HepG2 (cell line): Measurements from ENCODE around the gene TJAP1. TPM values are rescaled to one million over a fixed set of nuclear protein-coding genes. Genes with fewer than 3 reads are reported as not detected.

Source experiments
- FOXA1 ChIP-seq, 2 experiments: fragments of 450-650 bp in 1 of 2; sonication (generic) in 1 of 2; formaldehyde crosslinking in 1 of 2; IDR thresholded peaks; 2 replicates each; pipeline versions ENCODE4 v1.4.0 to v1.6.1; 2016 to 2020; ENCODE audit warnings: missing genetic modification reagents in 1 of 2
- KDM3A ChIP-seq: IDR thresholded peaks from 2 replicates; pipeline ENCODE4 v1.6.1; 2018; ENCODE audit warnings: low read depth, missing compliant biosample characterization
- NAIF1 ChIP-seq: sonication (generic); formaldehyde crosslinking; IDR thresholded peaks from 2 replicates; pipeline ENCODE4 v1.5.0; 2020; ENCODE audit warnings: mild to moderate bottlenecking, missing genetic modification reagents, borderline replicate concordance
- NFYB ChIP-seq: sonication (generic); formaldehyde crosslinking; IDR thresholded peaks from 2 replicates; pipeline ENCODE4 v1.4.0; 2020; ENCODE audit warnings: missing genetic modification reagents
- ZFP41 ChIP-seq: sonication (generic); formaldehyde crosslinking; IDR thresholded peaks from 2 replicates; pipeline ENCODE4 v1.4.0; 2020; ENCODE audit warnings: mild to moderate bottlenecking, missing genetic modification reagents, borderline replicate concordance
- ZMYM3 ChIP-seq: sonication (generic); formaldehyde crosslinking; IDR thresholded peaks from 2 replicates; pipeline ENCODE4 v1.5.1; 2020; ENCODE audit warnings: mild to moderate bottlenecking, missing genetic modification reagents
- ZNF510 ChIP-seq: sonication (generic); formaldehyde crosslinking; IDR thresholded peaks from 2 replicates; pipeline ENCODE4 v1.4.0; 2020; ENCODE audit warnings: low read depth, mild to moderate bottlenecking, missing genetic modification reagents
- ZNF619 ChIP-seq: sonication (generic); formaldehyde crosslinking; IDR thresholded peaks from 2 replicates; pipeline ENCODE4 v1.4.0; 2020; ENCODE audit warnings: mild to moderate bottlenecking, missing genetic modification reagents
- polyA plus RNA-seq, 8 experiments: library from polyadenylated mRNA; depleted of rRNA in 3 of 8; stranded (reverse) in 7 of 8; unstranded in 1 of 8; fragments of >200 nt; fragmentation: Illumina TruSeq in 4 of 8; extraction: Trizol in 4 of 8; gene quantifications; 2 replicates each; pipeline versions ENCODE4 v1.2.1 to v1.2.3, GENCODE V29; 2011 to 2016; ENCODE audit warnings: low read depth in 4 of 8, missing spikeins in 1 of 8, mixed read lengths in 1 of 8; ENCODE audit not compliant: insufficient read depth in 1 of 8
- total RNA-seq, 5 experiments: library from RNA; depleted of rRNA; stranded (reverse); fragments of >200 nt; fragmentation: Illumina TruSeq; extraction: Trizol; gene quantifications; 2 replicates each; pipeline ENCODE4 v1.2.3, GENCODE V29; 2016; ENCODE audit warnings: low read depth in 1 of 5
- TF ChIP-seq, protein P1 (sequence below): sonication (generic); formaldehyde crosslinking; IDR thresholded peaks from 2 replicates; pipeline ENCODE4 v1.8.0; 2022; ENCODE audit warnings: mild to moderate bottlenecking, missing genetic modification reagents; ENCODE audit not compliant: insufficient replicate concordance
- TF ChIP-seq, protein P2 (sequence below): sonication (generic); formaldehyde crosslinking; conservative IDR thresholded peaks from 2 replicates; pipeline ENCODE4 v1.4.0; 2020; ENCODE audit warnings: mild to moderate bottlenecking, missing genetic modification reagents, moderate library complexity
- TF ChIP-seq, protein P3 (sequence below): sonication (generic); formaldehyde crosslinking; IDR thresholded peaks from 2 replicates; pipeline ENCODE4 v1.4.0; 2020; ENCODE audit warnings: mild to moderate bottlenecking, missing genetic modification reagents
- TF ChIP-seq, protein P4 (sequence below): fragments of 450-650 bp; IDR thresholded peaks from 2 replicates; pipeline ENCODE4 v1.6.1; 2017; ENCODE audit warnings: mild to moderate bottlenecking

Gene TJAP1
- total and polyA plus RNA-seq, 2 of the 13 experiments (the other 11 are each of a cell fraction or from before 2014, with no cell fraction given): 15.7 to 41.6 TPM

DNA sequence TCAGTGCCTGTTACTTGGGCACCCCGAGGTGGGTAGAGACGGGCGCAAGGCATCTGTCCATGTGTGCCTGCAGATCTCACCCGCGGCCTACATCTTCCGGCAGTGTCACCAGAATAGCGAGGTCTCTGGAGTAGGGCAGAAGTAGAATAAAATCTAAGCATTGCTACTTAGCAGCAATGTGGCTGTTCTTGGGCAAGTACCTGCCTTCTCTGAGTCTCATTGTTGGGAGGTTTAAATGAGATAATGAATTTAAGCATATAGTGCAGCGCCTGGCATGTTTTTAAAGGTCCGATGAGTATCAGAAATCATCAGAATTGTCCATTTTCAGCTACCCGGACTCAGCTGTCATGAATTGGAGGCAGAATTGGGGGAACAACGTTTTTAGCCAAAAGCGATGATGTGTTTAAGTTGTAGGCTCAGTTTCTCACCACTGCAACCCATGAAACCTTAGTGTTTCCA is 49.2 kb upstream of the TJAP1 start (continued):
- TF ChIP-seq, protein P1, sequence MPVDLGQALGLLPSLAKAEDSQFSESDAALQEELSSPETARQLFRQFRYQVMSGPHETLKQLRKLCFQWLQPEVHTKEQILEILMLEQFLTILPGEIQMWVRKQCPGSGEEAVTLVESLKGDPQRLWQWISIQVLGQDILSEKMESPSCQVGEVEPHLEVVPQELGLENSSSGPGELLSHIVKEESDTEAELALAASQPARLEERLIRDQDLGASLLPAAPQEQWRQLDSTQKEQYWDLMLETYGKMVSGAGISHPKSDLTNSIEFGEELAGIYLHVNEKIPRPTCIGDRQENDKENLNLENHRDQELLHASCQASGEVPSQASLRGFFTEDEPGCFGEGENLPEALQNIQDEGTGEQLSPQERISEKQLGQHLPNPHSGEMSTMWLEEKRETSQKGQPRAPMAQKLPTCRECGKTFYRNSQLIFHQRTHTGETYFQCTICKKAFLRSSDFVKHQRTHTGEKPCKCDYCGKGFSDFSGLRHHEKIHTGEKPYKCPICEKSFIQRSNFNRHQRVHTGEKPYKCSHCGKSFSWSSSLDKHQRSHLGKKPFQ (CRISPR knock-in tag): no peak
- no peak for TF ChIP-seq ZNF619 (CRISPR knock-in tag)
- TF ChIP-seq, protein P2, sequence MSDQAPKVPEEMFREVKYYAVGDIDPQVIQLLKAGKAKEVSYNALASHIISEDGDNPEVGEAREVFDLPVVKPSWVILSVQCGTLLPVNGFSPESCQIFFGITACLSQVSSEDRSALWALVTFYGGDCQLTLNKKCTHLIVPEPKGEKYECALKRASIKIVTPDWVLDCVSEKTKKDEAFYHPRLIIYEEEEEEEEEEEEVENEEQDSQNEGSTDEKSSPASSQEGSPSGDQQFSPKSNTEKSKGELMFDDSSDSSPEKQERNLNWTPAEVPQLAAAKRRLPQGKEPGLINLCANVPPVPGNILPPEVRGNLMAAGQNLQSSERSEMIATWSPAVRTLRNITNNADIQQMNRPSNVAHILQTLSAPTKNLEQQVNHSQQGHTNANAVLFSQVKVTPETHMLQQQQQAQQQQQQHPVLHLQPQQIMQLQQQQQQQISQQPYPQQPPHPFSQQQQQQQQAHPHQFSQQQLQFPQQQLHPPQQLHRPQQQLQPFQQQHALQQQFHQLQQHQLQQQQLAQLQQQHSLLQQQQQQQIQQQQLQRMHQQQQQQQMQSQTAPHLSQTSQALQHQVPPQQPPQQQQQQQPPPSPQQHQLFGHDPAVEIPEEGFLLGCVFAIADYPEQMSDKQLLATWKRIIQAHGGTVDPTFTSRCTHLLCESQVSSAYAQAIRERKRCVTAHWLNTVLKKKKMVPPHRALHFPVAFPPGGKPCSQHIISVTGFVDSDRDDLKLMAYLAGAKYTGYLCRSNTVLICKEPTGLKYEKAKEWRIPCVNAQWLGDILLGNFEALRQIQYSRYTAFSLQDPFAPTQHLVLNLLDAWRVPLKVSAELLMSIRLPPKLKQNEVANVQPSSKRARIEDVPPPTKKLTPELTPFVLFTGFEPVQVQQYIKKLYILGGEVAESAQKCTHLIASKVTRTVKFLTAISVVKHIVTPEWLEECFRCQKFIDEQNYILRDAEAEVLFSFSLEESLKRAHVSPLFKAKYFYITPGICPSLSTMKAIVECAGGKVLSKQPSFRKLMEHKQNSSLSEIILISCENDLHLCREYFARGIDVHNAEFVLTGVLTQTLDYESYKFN: no peak
- no peak for TF ChIP-seq NFYB (CRISPR knock-in tag)
- TF ChIP-seq, protein P3, sequence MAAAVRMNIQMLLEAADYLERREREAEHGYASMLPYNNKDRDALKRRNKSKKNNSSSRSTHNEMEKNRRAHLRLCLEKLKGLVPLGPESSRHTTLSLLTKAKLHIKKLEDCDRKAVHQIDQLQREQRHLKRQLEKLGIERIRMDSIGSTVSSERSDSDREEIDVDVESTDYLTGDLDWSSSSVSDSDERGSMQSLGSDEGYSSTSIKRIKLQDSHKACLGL (CRISPR knock-in tag): no peak
- TF ChIP-seq ZFP41 (CRISPR knock-in tag): no peak
- no peak for TF ChIP-seq ZMYM3
- no peak for TF ChIP-seq NAIF1 (CRISPR knock-in tag)
- no peak for TF ChIP-seq FOXA1 (IDR thresholded peaks at IDR 0.05)
- TF ChIP-seq FOXA1 (CRISPR knock-in tag; IDR thresholded peaks at IDR 0.05): no peak
- no peak for TF ChIP-seq KDM3A (CRISPR knock-in tag)
- 0 out of 2 replicates have a peak, but pooled peaks have one; percentile 11 for TF ChIP-seq ZNF510 (CRISPR knock-in tag)
- TF ChIP-seq, protein P4, sequence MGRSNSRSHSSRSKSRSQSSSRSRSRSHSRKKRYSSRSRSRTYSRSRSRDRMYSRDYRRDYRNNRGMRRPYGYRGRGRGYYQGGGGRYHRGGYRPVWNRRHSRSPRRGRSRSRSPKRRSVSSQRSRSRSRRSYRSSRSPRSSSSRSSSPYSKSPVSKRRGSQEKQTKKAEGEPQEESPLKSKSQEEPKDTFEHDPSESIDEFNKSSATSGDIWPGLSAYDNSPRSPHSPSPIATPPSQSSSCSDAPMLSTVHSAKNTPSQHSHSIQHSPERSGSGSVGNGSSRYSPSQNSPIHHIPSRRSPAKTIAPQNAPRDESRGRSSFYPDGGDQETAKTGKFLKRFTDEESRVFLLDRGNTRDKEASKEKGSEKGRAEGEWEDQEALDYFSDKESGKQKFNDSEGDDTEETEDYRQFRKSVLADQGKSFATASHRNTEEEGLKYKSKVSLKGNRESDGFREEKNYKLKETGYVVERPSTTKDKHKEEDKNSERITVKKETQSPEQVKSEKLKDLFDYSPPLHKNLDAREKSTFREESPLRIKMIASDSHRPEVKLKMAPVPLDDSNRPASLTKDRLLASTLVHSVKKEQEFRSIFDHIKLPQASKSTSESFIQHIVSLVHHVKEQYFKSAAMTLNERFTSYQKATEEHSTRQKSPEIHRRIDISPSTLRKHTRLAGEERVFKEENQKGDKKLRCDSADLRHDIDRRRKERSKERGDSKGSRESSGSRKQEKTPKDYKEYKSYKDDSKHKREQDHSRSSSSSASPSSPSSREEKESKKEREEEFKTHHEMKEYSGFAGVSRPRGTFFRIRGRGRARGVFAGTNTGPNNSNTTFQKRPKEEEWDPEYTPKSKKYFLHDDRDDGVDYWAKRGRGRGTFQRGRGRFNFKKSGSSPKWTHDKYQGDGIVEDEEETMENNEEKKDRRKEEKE: no peak
